VCaP (cell line): ENCODE results near the gene KCNMA1.

Experiments
- H3K27ac ChIP-seq: fragments of 450-650 bp; 2 replicates; pipeline ENCODE4 v1.5.1; 2017
- CTCF ChIP-seq: fragments of 450-650 bp; conservative IDR thresholded peaks from 2 replicates; pipeline ENCODE4 v1.5.1; 2017; ENCODE audit warnings: mild to moderate bottlenecking, moderate library complexity

Gene KCNMA1

GRCh38 chr10:77268721-77269120 lies 368.9 kb downstream of the KCNMA1 start:
- TF ChIP-seq CTCF, result no peak
- H3K27ac ChIP-seq, result peak overlapping the region; percentile 52; the same call in 1 of the 2 replicates

GRCh38 chr10:77267703-77268675 lies 369.6 kb downstream of the KCNMA1 start:
- H3K27ac ChIP-seq, result peak overlapping the region; percentile 52
- TF ChIP-seq CTCF, result no peak

GRCh38 chr10:77266242-77266641 lies 371.4 kb downstream of the KCNMA1 start:
- H3K27ac ChIP-seq, result no peak overlapping the region
- TF ChIP-seq CTCF, result no peak

- H3K27ac ChIP-seq, result no peak overlapping the region
- no peak for TF ChIP-seq CTCF
These were observed 373.1 kb downstream of the KCNMA1 start for GRCh38 chr10:77264527-77264926.

- TF ChIP-seq CTCF, result no peak
- no peak overlapping the region for H3K27ac ChIP-seq
These were observed 373.5 kb downstream of the KCNMA1 start for GRCh38 chr10:77264107-77264506.

GRCh38 chr10:77263700-77264099 lies 373.9 kb downstream of the KCNMA1 start:
- no peak for TF ChIP-seq CTCF
- H3K27ac ChIP-seq, result no peak overlapping the region

- no peak for TF ChIP-seq CTCF
- no peak overlapping the region for H3K27ac ChIP-seq
These were observed 376.5 kb downstream of the KCNMA1 start for GRCh38 chr10:77261146-77261545.
